LNCaP clone FGC (cell line): ENCODE data around the gene ZP1.
A peak's percentile ranks its signal among the peaks of the same experiment; 100 is the strongest.
"Not testable (repeated sequence)": the region's sequence is repeated elsewhere in the genome, so short reads cannot be mapped to it uniquely, and the experiment has no call there.

Experiments
- DNase-seq: peaks from one replicate; pipeline ENCODE4 v3.0.0-alpha.2; 2011; ENCODE audit warnings: low read depth
- H3K4me3 ChIP-seq: 2 replicates; pipeline ENCODE4 v1.5.1; 2011; ENCODE audit warnings: mild to moderate bottlenecking, low read depth, low read length, control low read depth
- CTCF ChIP-seq: IDR thresholded peaks from 2 replicates; pipeline ENCODE4 v1.5.1; 2012; ENCODE audit warnings: mild to moderate bottlenecking; ENCODE audit not compliant: control insufficient read depth, insufficient read depth; ENCODE audit errors: extremely low read depth

The ZP1 gene

GRCh38 chr11:60906132-60906972, 39.0 kb downstream of the ZP1 start, which contains the start of gene PRPF19:
Gene PRPF19 (minus strand): TSS chr11:60906585. CDS start chr11:60906382, 203 bp downstream.
- peak; percentile 82 for DNase-seq
- no peak for TF ChIP-seq CTCF
- H3K4me3 ChIP-seq: peak within 1 kb of the TSS; percentile 71

GRCh38 chr11:60908803-60909202, 41.5 kb downstream of the ZP1 start:
- TF ChIP-seq CTCF: no peak
- H3K4me3 ChIP-seq: no peak overlapping the region
- no peak for DNase-seq

GRCh38 chr11:60909680-60910280, 42.4 kb downstream of the ZP1 start:
- not testable (repeated sequence) for H3K4me3 ChIP-seq, DNase-seq

- no peak overlapping the region for H3K4me3 ChIP-seq
- no peak for TF ChIP-seq CTCF
- DNase-seq: no peak
These were observed 42.9 kb downstream of the ZP1 start for GRCh38 chr11:60910281-60910687.

- no peak for TF ChIP-seq CTCF
- DNase-seq: no peak
- H3K4me3 ChIP-seq: no peak overlapping the region
These were observed 43.5 kb downstream of the ZP1 start for GRCh38 chr11:60910711-60911380.

GRCh38 chr11:60912223-60912850, 45.0 kb downstream of the ZP1 start:
- no peak for DNase-seq
- H3K4me3 ChIP-seq: no peak overlapping the region
- no peak for TF ChIP-seq CTCF

GRCh38 chr11:60912851-60913528, 45.6 kb downstream of the ZP1 start:
- no peak for TF ChIP-seq CTCF
- H3K4me3 ChIP-seq: peak overlapping the region; percentile 73

More at GRCh38 chr11:60912851-60913528, 45.6 kb downstream of the ZP1 start:
- DNase-seq: peak; percentile 57
